ENCODE data around the gene OR13C2.
"Not testable (repeated sequence)": the region's sequence is repeated elsewhere in the genome, so short reads cannot be mapped to it uniquely, and the experiment has no call there.

Gene OR13C2

DNA sequence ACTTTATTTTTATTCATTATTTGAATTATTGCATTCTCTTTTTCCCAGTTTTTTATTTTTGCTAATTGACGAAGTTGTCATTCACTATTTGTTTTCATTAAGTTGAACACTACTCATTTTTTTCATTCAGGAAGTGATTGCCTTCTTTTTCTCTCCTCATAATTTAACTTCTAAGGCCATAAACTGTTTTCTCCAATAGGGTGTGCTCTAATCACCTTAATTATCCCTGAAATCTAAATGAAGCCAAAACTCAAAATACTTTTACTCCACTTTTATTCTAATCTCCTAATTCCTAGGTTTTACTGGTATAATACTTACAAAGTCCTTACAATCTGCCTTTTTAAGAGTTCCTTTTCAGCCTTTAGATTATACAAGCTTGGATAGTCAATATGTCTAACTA is 2.9 kb upstream of the OR13C2 start:
- Histone ChIP-seq H3K9me2 (ENCODE audit: low read depth, low read length) (no peaks in the 10 kb centered on the region), H2AFZ (ENCODE audit: low read length) (no peak overlapping the region), H3K4me2 (ENCODE audit: low read length) (no peak overlapping the region), H3K79me2 (ENCODE audit: insufficient read depth, low read length) (no peaks in the 10 kb centered on the region), H3K27me3 (ENCODE audit: insufficient read depth, low read length) (no peaks in the 10 kb centered on the region), H3K36me3 (ENCODE audit: insufficient read depth, low read length) (no peaks in the 10 kb centered on the region), H3K9me3 (ENCODE audit: low read length) (no peaks in the 10 kb centered on the region), H3K27ac (ENCODE audit: low read depth, low read length, poor library complexity, severe bottlenecking) (no peak overlapping the region), H3K9ac (ENCODE audit: low read length) (no peak overlapping the region), H3K4me1 (ENCODE audit: insufficient read depth, low read length, severe bottlenecking) (no peaks in the 10 kb centered on the region), H3K4me3 (ENCODE audit: low read depth, low read length, poor library complexity, severe bottlenecking) (no peak overlapping the region), H4K20me1 (ENCODE audit: insufficient read depth, low read length) (no peaks in the 10 kb centered on the region), H3F3A (ENCODE audit: insufficient read depth, low read length) (no peaks in the 10 kb centered on the region)
- TF ChIP-seq, protein P1, sequence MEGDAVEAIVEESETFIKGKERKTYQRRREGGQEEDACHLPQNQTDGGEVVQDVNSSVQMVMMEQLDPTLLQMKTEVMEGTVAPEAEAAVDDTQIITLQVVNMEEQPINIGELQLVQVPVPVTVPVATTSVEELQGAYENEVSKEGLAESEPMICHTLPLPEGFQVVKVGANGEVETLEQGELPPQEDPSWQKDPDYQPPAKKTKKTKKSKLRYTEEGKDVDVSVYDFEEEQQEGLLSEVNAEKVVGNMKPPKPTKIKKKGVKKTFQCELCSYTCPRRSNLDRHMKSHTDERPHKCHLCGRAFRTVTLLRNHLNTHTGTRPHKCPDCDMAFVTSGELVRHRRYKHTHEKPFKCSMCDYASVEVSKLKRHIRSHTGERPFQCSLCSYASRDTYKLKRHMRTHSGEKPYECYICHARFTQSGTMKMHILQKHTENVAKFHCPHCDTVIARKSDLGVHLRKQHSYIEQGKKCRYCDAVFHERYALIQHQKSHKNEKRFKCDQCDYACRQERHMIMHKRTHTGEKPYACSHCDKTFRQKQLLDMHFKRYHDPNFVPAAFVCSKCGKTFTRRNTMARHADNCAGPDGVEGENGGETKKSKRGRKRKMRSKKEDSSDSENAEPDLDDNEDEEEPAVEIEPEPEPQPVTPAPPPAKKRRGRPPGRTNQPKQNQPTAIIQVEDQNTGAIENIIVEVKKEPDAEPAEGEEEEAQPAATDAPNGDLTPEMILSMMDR (IDR thresholded peaks at IDR 0.05; ENCODE audit: low read length): no peak; the same call in 1 of the 2 replicates

DNA sequence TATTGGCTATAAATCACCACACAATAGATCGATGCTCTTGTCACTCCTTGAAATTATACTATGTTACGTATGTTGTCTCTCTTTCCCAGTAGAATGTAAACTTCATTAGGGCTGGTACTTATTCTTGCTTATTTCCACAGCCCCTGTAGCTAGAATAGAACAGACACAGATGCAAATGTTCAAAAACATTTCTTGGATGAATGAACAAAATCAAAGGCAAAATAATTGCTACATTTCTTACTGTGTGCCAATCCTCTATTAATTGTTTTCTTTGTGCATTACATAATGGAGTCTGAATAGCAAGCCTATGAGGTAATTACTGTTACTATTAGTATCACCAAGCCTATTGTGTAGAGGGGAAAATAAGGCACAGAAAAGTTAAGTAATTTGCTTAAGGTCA is 725 bp upstream of the OR13C2 start:
- Histone ChIP-seq H3K36me3 (ENCODE audit: insufficient read depth, low read length) (no peaks in the 10 kb centered on the region), H3K4me1 (ENCODE audit: insufficient read depth, low read length, severe bottlenecking) (no peaks in the 10 kb centered on the region), H2AFZ (ENCODE audit: low read length) (no peak overlapping the region), H3K9me2 (ENCODE audit: low read depth, low read length) (no peaks in the 10 kb centered on the region), H3K4me3 (ENCODE audit: low read depth, low read length, poor library complexity, severe bottlenecking) (no peak overlapping the region), H3K4me2 (ENCODE audit: low read length) (no peak overlapping the region), H3K27ac (ENCODE audit: low read depth, low read length, poor library complexity, severe bottlenecking) (no peak overlapping the region), H3K79me2 (ENCODE audit: insufficient read depth, low read length) (no peaks in the 10 kb centered on the region), H3F3A (ENCODE audit: insufficient read depth, low read length) (no peaks in the 10 kb centered on the region), H3K27me3 (ENCODE audit: insufficient read depth, low read length) (no peaks in the 10 kb centered on the region), H4K20me1 (ENCODE audit: insufficient read depth, low read length) (no peaks in the 10 kb centered on the region), H3K9me3 (ENCODE audit: low read length) (no peaks in the 10 kb centered on the region), H3K9ac (ENCODE audit: low read length) (no peak overlapping the region)
- no peak for TF ChIP-seq EZH2 (IDR thresholded peaks at IDR 0.05; ENCODE audit: borderline replicate concordance, low read length)
- TF ChIP-seq, protein P1 (IDR thresholded peaks at IDR 0.05; ENCODE audit: low read length): no peak

DNA sequence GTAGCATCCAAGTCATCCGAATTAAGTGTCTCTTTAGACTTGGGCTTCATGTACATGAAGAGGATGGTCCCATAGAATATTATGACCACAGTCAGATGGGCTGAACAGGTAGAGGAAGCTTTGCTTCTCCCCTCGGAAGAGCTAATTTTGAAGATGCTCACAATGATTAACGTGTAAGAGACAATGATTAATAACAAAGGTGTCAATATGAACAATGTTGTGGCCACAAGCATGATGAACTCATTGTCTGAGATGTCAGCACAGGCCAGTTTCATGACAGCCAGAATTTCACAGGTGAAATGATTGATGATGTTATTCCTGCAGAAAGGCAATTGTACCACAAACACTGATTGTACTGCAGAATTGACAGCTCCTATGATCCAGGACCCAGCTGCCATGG is 626 bp downstream of the OR13C2 start:
- H3K27me3 ChIP-seq (ENCODE audit: insufficient read depth, low read length): no peaks in the 10 kb centered on the region
- no peak for TF ChIP-seq EZH2 (IDR thresholded peaks at IDR 0.05; ENCODE audit: borderline replicate concordance, low read length)
- TF ChIP-seq, protein P1 (IDR thresholded peaks at IDR 0.05; ENCODE audit: low read length): no peak
- no peaks in the 10 kb centered on the region for H3K79me2 ChIP-seq (ENCODE audit: insufficient read depth, low read length)
- H4K20me1 ChIP-seq (ENCODE audit: insufficient read depth, low read length): no peaks in the 10 kb centered on the region
- no peak overlapping the region for H3K27ac ChIP-seq (ENCODE audit: low read depth, low read length, poor library complexity, severe bottlenecking)
- no peaks in the 10 kb centered on the region for H3K4me1 ChIP-seq (ENCODE audit: insufficient read depth, low read length, severe bottlenecking)
- no peaks in the 10 kb centered on the region for H3F3A ChIP-seq (ENCODE audit: insufficient read depth, low read length)
- no peaks in the 10 kb centered on the region for H3K9me2 ChIP-seq (ENCODE audit: low read depth, low read length)
- no peaks in the 10 kb centered on the region for H3K36me3 ChIP-seq (ENCODE audit: insufficient read depth, low read length)
- H3K4me3 ChIP-seq (ENCODE audit: low read depth, low read length, poor library complexity, severe bottlenecking): no peak overlapping the region
- H3K9me3 ChIP-seq (ENCODE audit: low read length): no peaks in the 10 kb centered on the region
- no peak overlapping the region for H3K9ac ChIP-seq (ENCODE audit: low read length)
- no peak overlapping the region for H2AFZ ChIP-seq (ENCODE audit: low read length)
- H3K4me2 ChIP-seq (ENCODE audit: low read length): no peak overlapping the region

DNA sequence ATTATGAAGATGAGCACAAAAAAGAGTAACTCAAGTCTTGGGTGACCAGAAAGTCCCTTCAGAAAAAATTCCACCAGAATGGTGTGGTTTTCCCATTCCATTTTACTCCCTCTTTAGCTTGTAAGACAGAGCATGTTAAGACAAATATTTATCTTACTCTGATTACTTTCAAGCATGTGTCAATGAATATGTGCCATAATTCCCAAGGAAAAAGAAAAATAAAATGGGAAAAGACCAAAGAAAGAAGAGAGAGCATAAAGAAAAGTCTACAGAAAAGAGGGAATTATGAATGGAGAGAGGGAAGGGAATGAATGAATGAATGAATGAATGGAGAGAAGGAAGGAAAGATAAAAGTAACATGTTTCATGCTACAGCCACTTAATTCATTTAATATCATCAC is 6.1 kb downstream of the OR13C2 start, which contains the start of gene OR13C5:
Gene OR13C5, minus strand, starts transcription at position 101 of the 400 bp plus-strand sequence. Its CDS starts 0 bp downstream, at position 101.
- not testable (repeated sequence) for H3K4me2 ChIP-seq (ENCODE audit: low read length); H3K79me2 ChIP-seq (ENCODE audit: insufficient read depth, low read length); H3K4me1 ChIP-seq (ENCODE audit: insufficient read depth, low read length, severe bottlenecking); H3K27ac ChIP-seq (ENCODE audit: low read depth, low read length, poor library complexity, severe bottlenecking); H3K9me3 ChIP-seq (ENCODE audit: low read length); H3K4me3 ChIP-seq (ENCODE audit: low read depth, low read length, poor library complexity, severe bottlenecking); H3K9me2 ChIP-seq (ENCODE audit: low read depth, low read length); H3K36me3 ChIP-seq (ENCODE audit: insufficient read depth, low read length); H4K20me1 ChIP-seq (ENCODE audit: insufficient read depth, low read length); H3F3A ChIP-seq (ENCODE audit: insufficient read depth, low read length); H2AFZ ChIP-seq (ENCODE audit: low read length); H3K27me3 ChIP-seq (ENCODE audit: insufficient read depth, low read length); H3K9ac ChIP-seq (ENCODE audit: low read length)

DNA sequence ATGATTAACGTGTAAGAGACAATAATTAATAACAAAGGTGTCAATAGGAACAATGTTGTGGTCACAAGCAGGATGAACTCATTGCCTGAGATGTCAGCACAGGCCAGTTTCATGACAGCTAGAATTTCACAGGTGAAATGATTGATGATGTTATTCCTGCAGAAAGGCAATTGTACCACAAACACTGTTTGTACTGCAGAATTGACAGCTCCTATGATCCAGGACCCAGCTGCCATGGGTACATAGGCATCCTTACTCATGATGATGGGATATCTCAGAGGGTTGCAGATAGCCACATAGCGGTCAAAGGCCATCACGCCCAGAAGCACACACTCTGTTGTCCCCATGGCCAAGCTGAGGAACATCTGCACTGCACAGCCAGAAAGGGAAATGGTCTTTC is 6.7 kb downstream of the OR13C2 start:
- not testable (repeated sequence) for H3K9ac ChIP-seq (ENCODE audit: low read length); H3K9me3 ChIP-seq (ENCODE audit: low read length); H3K4me2 ChIP-seq (ENCODE audit: low read length); H3K27me3 ChIP-seq (ENCODE audit: insufficient read depth, low read length); H3F3A ChIP-seq (ENCODE audit: insufficient read depth, low read length); H3K4me1 ChIP-seq (ENCODE audit: insufficient read depth, low read length, severe bottlenecking); H4K20me1 ChIP-seq (ENCODE audit: insufficient read depth, low read length); H2AFZ ChIP-seq (ENCODE audit: low read length); H3K4me3 ChIP-seq (ENCODE audit: low read depth, low read length, poor library complexity, severe bottlenecking); H3K9me2 ChIP-seq (ENCODE audit: low read depth, low read length); H3K27ac ChIP-seq (ENCODE audit: low read depth, low read length, poor library complexity, severe bottlenecking); H3K79me2 ChIP-seq (ENCODE audit: insufficient read depth, low read length); H3K36me3 ChIP-seq (ENCODE audit: insufficient read depth, low read length)

All from OCI-LY1 (cell line).